HG02981 (cell line): ENCODE measurements around the gene NFATC1.
"Not testable (repeated sequence)": the region's sequence is repeated elsewhere in the genome, so short reads cannot be mapped to it uniquely, and the experiment has no call there.

ENCODE experiments used
- ATAC-seq: cut with Tn5 transposase; IDR thresholded peaks from one replicate; pipeline ENCODE4 v1.9.1; 2021; ENCODE audit warnings: mild to moderate bottlenecking, moderate library complexity; ENCODE audit not compliant: unreplicated experiment

The NFATC1 gene

GRCh38 chr18:79374408-79375171, 21.1 kb upstream of the NFATC1 start:
- ATAC-seq, result peak; percentile 77

- ATAC-seq, result no peak
Observed at GRCh38 chr18:79375441-79376154, 20.1 kb upstream of the NFATC1 start.

- not testable (repeated sequence) for ATAC-seq
Observed at GRCh38 chr18:79376661-79377060, 19.1 kb upstream of the NFATC1 start.

- no peak for ATAC-seq
Observed at GRCh38 chr18:79377187-79377891, 18.4 kb upstream of the NFATC1 start.

- peak; percentile 56 for ATAC-seq
Observed at GRCh38 chr18:79378536-79379250, 17.0 kb upstream of the NFATC1 start.

GRCh38 chr18:79379251-79379905, 16.4 kb upstream of the NFATC1 start:
- no peak for ATAC-seq

- ATAC-seq, result no peak
Observed at GRCh38 chr18:79379931-79380815, 15.6 kb upstream of the NFATC1 start.

- no peak for ATAC-seq
Observed at GRCh38 chr18:79380816-79381806, 14.6 kb upstream of the NFATC1 start.

GRCh38 chr18:79381811-79382311, 13.9 kb upstream of the NFATC1 start:
- no peak for ATAC-seq

GRCh38 chr18:79382681-79383387, 12.9 kb upstream of the NFATC1 start:
- no peak for ATAC-seq

GRCh38 chr18:79383388-79384056, 12.2 kb upstream of the NFATC1 start:
- ATAC-seq, result no peak

- ATAC-seq, result no peak
Observed at GRCh38 chr18:79384151-79384807, 11.5 kb upstream of the NFATC1 start.

GRCh38 chr18:79384834-79385233, 10.9 kb upstream of the NFATC1 start:
- no peak for ATAC-seq

GRCh38 chr18:79385326-79385707, 10.4 kb upstream of the NFATC1 start:
- no peak for ATAC-seq

GRCh38 chr18:79385708-79386341, 9.9 kb upstream of the NFATC1 start:
- no peak for ATAC-seq

- ATAC-seq, result no peak
Observed at GRCh38 chr18:79386547-79386946, 9.2 kb upstream of the NFATC1 start.
